Endothelial cell of umbilical vein (primary cell): ENCODE measurements around the gene FTHL17.

ENCODE experiments used
- POLR2A ChIP-seq: IDR thresholded peaks from 2 replicates; pipeline ENCODE4 v1.6.1; 2012; ENCODE audit warnings: low read depth, mild to moderate bottlenecking, control low read depth, low read length
- POLR2AphosphoS5 ChIP-seq: IDR thresholded peaks from 2 replicates; pipeline ENCODE4 v1.6.1; 2012; ENCODE audit warnings: low read depth, mild to moderate bottlenecking, control low read depth, low read length, moderate library complexity; ENCODE audit not compliant: insufficient read depth
- TF ChIP-seq, protein P1 (sequence below), 2 donors: IDR thresholded peaks; 1 replicate in 1 of 2; 2 replicates in 1 of 2; pipeline ENCODE4 v1.5.1; 2011; ENCODE audit warnings: low read length in 2 of 2, mild to moderate bottlenecking in 2 of 2, moderate library complexity in 2 of 2, control low read depth in 1 of 2, inconsistent platforms in 1 of 2, low read depth in 1 of 2; ENCODE audit not compliant: insufficient read depth in 1 of 2; ENCODE audit errors: extremely low read depth in 1 of 2
- TF ChIP-seq, protein P2 (sequence below): IDR thresholded peaks from 2 replicates; pipeline ENCODE4 v1.6.1; 2011; ENCODE audit not compliant: insufficient read depth, insufficient read length

DNA sequence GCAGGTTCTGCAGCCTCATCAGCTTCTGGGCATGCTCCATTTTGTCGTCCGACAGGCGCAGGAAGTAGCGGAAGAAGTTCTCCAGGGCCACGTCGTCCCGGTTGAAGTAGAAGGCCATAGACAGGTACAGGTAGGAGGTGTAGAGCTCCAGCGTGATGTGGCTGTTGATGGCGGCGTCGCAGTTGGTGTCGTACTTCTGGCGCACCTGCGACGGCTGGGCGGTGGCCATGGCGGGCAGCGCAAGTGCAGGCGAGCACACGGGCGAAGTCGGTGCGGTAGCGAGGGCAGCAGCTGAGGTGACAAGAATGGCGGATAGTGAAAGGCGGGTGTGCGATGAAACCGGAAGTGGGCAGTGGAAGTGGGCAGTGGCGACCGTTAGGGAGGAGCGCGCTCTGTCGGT is at the start of gene FTHL17:
- TF ChIP-seq, protein P1, sequence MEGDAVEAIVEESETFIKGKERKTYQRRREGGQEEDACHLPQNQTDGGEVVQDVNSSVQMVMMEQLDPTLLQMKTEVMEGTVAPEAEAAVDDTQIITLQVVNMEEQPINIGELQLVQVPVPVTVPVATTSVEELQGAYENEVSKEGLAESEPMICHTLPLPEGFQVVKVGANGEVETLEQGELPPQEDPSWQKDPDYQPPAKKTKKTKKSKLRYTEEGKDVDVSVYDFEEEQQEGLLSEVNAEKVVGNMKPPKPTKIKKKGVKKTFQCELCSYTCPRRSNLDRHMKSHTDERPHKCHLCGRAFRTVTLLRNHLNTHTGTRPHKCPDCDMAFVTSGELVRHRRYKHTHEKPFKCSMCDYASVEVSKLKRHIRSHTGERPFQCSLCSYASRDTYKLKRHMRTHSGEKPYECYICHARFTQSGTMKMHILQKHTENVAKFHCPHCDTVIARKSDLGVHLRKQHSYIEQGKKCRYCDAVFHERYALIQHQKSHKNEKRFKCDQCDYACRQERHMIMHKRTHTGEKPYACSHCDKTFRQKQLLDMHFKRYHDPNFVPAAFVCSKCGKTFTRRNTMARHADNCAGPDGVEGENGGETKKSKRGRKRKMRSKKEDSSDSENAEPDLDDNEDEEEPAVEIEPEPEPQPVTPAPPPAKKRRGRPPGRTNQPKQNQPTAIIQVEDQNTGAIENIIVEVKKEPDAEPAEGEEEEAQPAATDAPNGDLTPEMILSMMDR (IDR thresholded peaks at IDR 0.05; ENCODE audit: extremely low read depth in 1 of 2, insufficient read depth in 1 of 2, low read depth in 1 of 2, low read length in 2 of 2), result no peak
- TF ChIP-seq POLR2A, result no peak
- no peak for TF ChIP-seq POLR2AphosphoS5
- TF ChIP-seq, protein P2, sequence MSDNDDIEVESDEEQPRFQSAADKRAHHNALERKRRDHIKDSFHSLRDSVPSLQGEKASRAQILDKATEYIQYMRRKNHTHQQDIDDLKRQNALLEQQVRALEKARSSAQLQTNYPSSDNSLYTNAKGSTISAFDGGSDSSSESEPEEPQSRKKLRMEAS, result no peak
